Chondrocyte (in vitro differentiated cells): ENCODE data around the gene APBA1. TPM values are rescaled to one million over a fixed set of nuclear protein-coding genes. Genes with fewer than 3 reads are reported as not detected.

ENCODE experiments used
- DNase-seq: peaks from one replicate; pipeline ENCODE4 v3.0.0; 2021; ENCODE audit warnings: mixed read lengths, low spot score
- H3K27ac Mint-ChIP-seq: one replicate; pipeline ENCODE4 v1.8.0; 2021; ENCODE audit warnings: mild to moderate bottlenecking, moderate library complexity, mixed read lengths; ENCODE audit not compliant: unreplicated experiment
- H3K27me3 Mint-ChIP-seq: 2 replicates; pipeline ENCODE4 v1.8.0; 2021; ENCODE audit warnings: low read depth, mixed read lengths
- H3K36me3 Mint-ChIP-seq: 2 replicates; pipeline ENCODE4 v1.8.0; 2021; ENCODE audit warnings: low read depth, mixed read lengths
- H3K4me1 Mint-ChIP-seq: 2 replicates; pipeline ENCODE4 v1.8.0; 2021; ENCODE audit warnings: low read depth, mild to moderate bottlenecking, mixed read lengths
- H3K4me3 Mint-ChIP-seq: one replicate; pipeline ENCODE4 v1.8.0; 2021; ENCODE audit warnings: mild to moderate bottlenecking, moderate library complexity, mixed read lengths; ENCODE audit not compliant: unreplicated experiment
- H3K9me3 Mint-ChIP-seq: 2 replicates; pipeline ENCODE4 v1.8.0; 2021; ENCODE audit warnings: low read depth, mixed read lengths
- total RNA-seq: library from RNA; stranded (reverse); gene quantifications from 3 replicates; pipeline ENCODE4 v1.2.1, GENCODE V29; 2021
- TF ChIP-seq, protein P1 (sequence below): fragments of 200-600 bp; sonication (generic); IDR thresholded peaks from 2 replicates; pipeline ENCODE4 v1.5.0; 2021; ENCODE audit warnings: antibody characterized with exemption, mild to moderate bottlenecking, moderate library complexity

APBA1 gene
- total RNA-seq, 1 donor from 2014 or later: 12.3 TPM

DNA sequence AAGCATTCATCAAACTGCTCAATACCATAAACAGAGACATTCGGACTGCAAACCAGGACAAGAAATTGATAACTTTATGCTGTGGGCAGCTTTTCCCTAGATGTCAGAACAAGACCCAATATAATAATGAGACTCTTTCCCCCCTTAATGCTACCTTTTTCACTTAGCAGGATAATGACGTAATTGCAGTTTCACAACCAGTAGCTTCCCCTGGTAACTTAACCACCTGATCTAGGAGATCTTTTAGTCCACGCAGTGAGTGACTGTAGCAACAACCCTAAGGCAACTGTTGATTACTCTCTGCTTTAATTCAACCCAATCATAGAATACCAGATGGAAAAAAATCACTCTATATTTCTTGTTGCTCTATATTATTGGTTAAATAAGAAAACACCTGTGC, 56.3 kb downstream of the APBA1 start:
- no peak for DNase-seq
- TF ChIP-seq, protein P1, sequence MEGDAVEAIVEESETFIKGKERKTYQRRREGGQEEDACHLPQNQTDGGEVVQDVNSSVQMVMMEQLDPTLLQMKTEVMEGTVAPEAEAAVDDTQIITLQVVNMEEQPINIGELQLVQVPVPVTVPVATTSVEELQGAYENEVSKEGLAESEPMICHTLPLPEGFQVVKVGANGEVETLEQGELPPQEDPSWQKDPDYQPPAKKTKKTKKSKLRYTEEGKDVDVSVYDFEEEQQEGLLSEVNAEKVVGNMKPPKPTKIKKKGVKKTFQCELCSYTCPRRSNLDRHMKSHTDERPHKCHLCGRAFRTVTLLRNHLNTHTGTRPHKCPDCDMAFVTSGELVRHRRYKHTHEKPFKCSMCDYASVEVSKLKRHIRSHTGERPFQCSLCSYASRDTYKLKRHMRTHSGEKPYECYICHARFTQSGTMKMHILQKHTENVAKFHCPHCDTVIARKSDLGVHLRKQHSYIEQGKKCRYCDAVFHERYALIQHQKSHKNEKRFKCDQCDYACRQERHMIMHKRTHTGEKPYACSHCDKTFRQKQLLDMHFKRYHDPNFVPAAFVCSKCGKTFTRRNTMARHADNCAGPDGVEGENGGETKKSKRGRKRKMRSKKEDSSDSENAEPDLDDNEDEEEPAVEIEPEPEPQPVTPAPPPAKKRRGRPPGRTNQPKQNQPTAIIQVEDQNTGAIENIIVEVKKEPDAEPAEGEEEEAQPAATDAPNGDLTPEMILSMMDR: no peak
- H3K36me3 Mint-ChIP-seq: no peaks in the 10 kb centered on the region
- peaks cover 6% of the 10 kb centered on the region for H3K4me1 Mint-ChIP-seq
- H3K27ac Mint-ChIP-seq: no peak overlapping the region
- no peaks in the 10 kb centered on the region for H3K27me3 Mint-ChIP-seq
- no peak overlapping the region for H3K4me3 Mint-ChIP-seq
- peaks cover 3% of the 10 kb centered on the region for H3K9me3 Mint-ChIP-seq

DNA sequence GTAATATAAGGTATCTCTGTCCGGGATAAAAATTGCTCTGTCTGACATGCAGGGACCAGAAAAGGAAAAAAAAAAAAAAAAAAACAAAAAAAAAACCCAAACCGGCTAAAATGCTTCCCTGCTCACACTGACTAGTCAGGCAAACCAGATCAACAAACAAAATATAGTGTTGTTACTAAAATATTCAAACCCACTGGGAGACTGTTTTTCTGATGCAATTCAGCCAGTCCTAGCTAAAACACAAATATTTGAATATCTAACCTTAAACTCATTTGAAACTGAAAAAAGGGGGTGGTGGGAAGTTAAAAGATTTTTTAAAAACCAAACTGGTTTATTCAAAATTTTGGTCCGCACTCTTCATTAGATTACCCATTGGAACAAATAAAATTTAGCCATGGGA, 61.0 kb downstream of the APBA1 start:
- H3K4me3 Mint-ChIP-seq: no peak overlapping the region
- no peak overlapping the region for H3K27ac Mint-ChIP-seq
- H3K27me3 Mint-ChIP-seq: no peaks in the 10 kb centered on the region
- DNase-seq: no peak
- TF ChIP-seq, protein P1: no peak
- peaks cover 4% of the 10 kb centered on the region for H3K9me3 Mint-ChIP-seq
- no peaks in the 10 kb centered on the region for H3K36me3 Mint-ChIP-seq
- H3K4me1 Mint-ChIP-seq: peaks cover 11% of the 10 kb centered on the region

DNA sequence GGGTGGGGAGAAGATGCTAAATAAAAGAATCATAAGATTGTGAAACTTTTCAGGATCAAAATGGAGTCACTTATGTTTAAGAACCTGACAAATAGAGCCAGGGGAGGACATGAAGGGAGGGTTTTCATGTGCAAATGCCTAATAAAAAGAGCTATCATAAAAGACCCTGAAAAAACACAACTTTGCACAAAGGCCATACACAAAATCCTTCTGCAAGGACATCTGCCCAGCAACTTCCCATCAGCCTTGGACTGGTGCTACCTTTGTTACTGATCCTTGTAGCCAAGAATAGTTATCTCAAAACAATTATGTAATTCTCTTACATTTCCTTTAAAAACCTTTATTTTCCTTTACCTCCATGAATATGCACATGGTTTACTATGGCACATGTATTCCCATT, 63.0 kb downstream of the APBA1 start:
- DNase-seq: no peak
- no peak overlapping the region for H3K4me3 Mint-ChIP-seq
- H3K27ac Mint-ChIP-seq: no peak overlapping the region
- H3K36me3 Mint-ChIP-seq: no peaks in the 10 kb centered on the region
- peaks cover 11% of the 10 kb centered on the region for H3K4me1 Mint-ChIP-seq
- peaks cover 4% of the 10 kb centered on the region for H3K9me3 Mint-ChIP-seq
- H3K27me3 Mint-ChIP-seq: no peaks in the 10 kb centered on the region
- TF ChIP-seq, protein P1: no peak

DNA sequence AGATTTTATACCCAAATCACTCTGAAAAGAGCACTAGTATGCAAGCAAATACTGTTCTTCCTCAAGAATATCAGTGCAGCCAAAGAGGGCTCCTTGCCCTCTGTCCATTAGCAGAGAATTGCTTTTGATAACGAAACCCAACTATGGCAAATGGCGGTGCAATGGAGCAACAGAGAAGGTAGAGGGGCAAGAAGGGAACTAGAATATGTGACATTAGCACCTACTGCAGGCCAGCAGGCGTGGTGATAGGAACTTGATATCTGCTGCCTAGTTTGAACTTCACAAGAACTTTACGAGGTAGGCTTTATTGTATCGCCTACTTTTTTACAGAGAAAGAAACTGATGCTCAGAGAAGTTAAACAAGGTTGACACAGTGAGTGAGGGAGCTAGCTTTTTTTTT, 66.1 kb downstream of the APBA1 start:
- H3K27me3 Mint-ChIP-seq: no peaks in the 10 kb centered on the region
- H3K27ac Mint-ChIP-seq: no peak overlapping the region
- no peaks in the 10 kb centered on the region for H3K36me3 Mint-ChIP-seq
- peaks cover 4% of the 10 kb centered on the region for H3K9me3 Mint-ChIP-seq
- DNase-seq: no peak
- no peak overlapping the region for H3K4me3 Mint-ChIP-seq
- peaks cover 13% of the 10 kb centered on the region for H3K4me1 Mint-ChIP-seq
- TF ChIP-seq, protein P1: no peak

DNA sequence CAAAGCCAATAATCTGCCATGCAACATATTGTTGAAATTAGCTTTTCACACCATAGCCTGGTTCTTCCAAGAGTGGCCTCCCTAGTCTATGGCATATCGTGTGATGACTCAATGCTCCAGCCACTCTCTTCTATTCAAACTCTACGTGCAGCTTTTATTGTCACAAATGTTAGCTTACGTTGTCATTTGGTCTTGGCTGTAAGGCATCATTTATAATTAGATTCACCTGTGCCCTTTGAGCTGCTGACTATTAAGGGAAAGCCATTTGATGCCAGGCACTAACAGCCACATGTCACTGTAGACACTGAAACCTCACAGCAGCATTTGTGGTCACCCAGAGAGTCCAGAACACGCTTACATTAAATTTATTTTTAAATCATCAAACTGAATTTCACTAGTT, 66.8 kb downstream of the APBA1 start:
- TF ChIP-seq, protein P1: no peak
- no peak overlapping the region for H3K27ac Mint-ChIP-seq
- H3K4me1 Mint-ChIP-seq: peaks cover 8% of the 10 kb centered on the region
- H3K36me3 Mint-ChIP-seq: no peaks in the 10 kb centered on the region
- no peak overlapping the region for H3K4me3 Mint-ChIP-seq
- H3K9me3 Mint-ChIP-seq: peaks cover 4% of the 10 kb centered on the region
- DNase-seq: no peak
- H3K27me3 Mint-ChIP-seq: no peaks in the 10 kb centered on the region
